GM12878 (cell line): ENCODE measurements around the gene TRIL. TPM values are rescaled to one million over a fixed set of nuclear protein-coding genes. Genes with fewer than 3 reads are reported as not detected.

Experiments
- ATAC-seq: fragments of 200-7000 bp; cut with Tn5 transposase; 3 replicates; pipeline ENCODE4 v1.9.1; 2020; ENCODE audit warnings: mild to moderate bottlenecking, moderate library complexity
- BruUV-seq: library from RNA; stranded (reverse); fragments of 400-500 nt; replicated peaks from 2 replicates; lab custom pipeline; 2021; lab: Mats Ljungman, UMichigan
- CTCF ChIA-PET: fragments of 300-600 bp; sonication (Branson Sonifier 250); formaldehyde crosslinking; extraction: SDS; loops from one replicate; lab custom pipeline; 2021; ENCODE audit warnings: inconsistent platforms; lab: Yijun Ruan, JAX
- POLR2A ChIA-PET: fragments of 350-600 bp; formaldehyde crosslinking; extraction: SDS; loops from one replicate; lab custom pipeline; 2021; ENCODE audit warnings: inconsistent platforms; lab: Charles Lee
- RAD21 ChIA-PET: fragments of 300-600 bp; sonication (Branson Sonifier 250); formaldehyde crosslinking; loops from one replicate; lab custom pipeline; 2023; ENCODE audit warnings: antibody characterized with exemption; ENCODE audit not compliant: unreplicated experiment; lab: Charles Lee
- SMC1A ChIA-PET: fragments of 300-600 bp; sonication (Branson Sonifier 250); formaldehyde crosslinking; loops from one replicate; lab custom pipeline; 2023; ENCODE audit not compliant: unreplicated experiment, uncharacterized antibody; lab: Charles Lee
- DNase-seq: peaks from one replicate; pipeline ENCODE4 v3.0.0-alpha.2; 2011; ENCODE audit warnings: low read depth, low spot score
- FAIRE-seq: peaks from 3 replicates; lab custom pipeline; 2011; peaks lifted over from hg19 to GRCh38; lab: Jason Lieb, UNC
- H2AFZ ChIP-seq: 2 replicates; pipeline ENCODE4 v1.6.0; 2011; ENCODE audit warnings: low read depth, low read length, control low read depth; ENCODE audit not compliant: control insufficient read depth
- H3K27ac ChIP-seq: 2 replicates; pipeline ENCODE4 v1.5.1; 2011; ENCODE audit warnings: control low read depth; ENCODE audit not compliant: control insufficient read depth, insufficient read depth
- H3K27me3 ChIP-seq, 2 experiments: replicated peaks in 1 of 2; 2 replicates each; pipeline versions ENCODE4 v1.6.0 to v1.6.1; 2011; ENCODE audit warnings: low read length in 1 of 2; ENCODE audit not compliant: control insufficient read depth in 2 of 2, insufficient read depth in 2 of 2
- H3K36me3 ChIP-seq, 2 experiments: 2 replicates each; pipeline ENCODE4 v1.5.1; 2011; ENCODE audit warnings: low read length in 1 of 2; ENCODE audit not compliant: control insufficient read depth in 2 of 2, insufficient read depth in 2 of 2
- H3K4me1 ChIP-seq: 2 replicates; pipeline ENCODE4 v1.6.1; 2011; ENCODE audit warnings: mild to moderate bottlenecking, low read length, moderate library complexity, mixed read lengths; ENCODE audit not compliant: control insufficient read depth, insufficient read depth
- H3K4me2 ChIP-seq: 2 replicates; pipeline ENCODE4 v1.6.0; 2011; ENCODE audit warnings: control low read depth; ENCODE audit not compliant: control insufficient read depth, insufficient read depth
- H3K4me3 ChIP-seq: fragments of 200-600 bp; sonication (generic); 2 replicates; pipeline ENCODE4 v1.5.1; 2016
- H3K79me2 ChIP-seq: 2 replicates; pipeline ENCODE4 v1.6.0; 2011; ENCODE audit warnings: low read length; ENCODE audit not compliant: control insufficient read depth, insufficient read depth
- H3K9ac ChIP-seq: 2 replicates; pipeline ENCODE4 v1.8.0; 2011; ENCODE audit warnings: low read length, control low read depth, mixed read lengths; ENCODE audit not compliant: control insufficient read depth, insufficient read depth
- H3K9me3 ChIP-seq: replicated peaks from 3 replicates; pipeline ENCODE4 v1.5.1; 2011; ENCODE audit warnings: mild to moderate bottlenecking, low read length; ENCODE audit not compliant: control insufficient read depth, insufficient read depth
- H4K20me1 ChIP-seq: 2 replicates; pipeline ENCODE4 v1.6.0; 2011; ENCODE audit not compliant: control insufficient read depth, insufficient read depth
- CHD4 ChIP-seq: fragments of 200-600 bp; sonication (generic); IDR thresholded peaks from 2 replicates; pipeline ENCODE4 v1.6.1; 2016; ENCODE audit warnings: mild to moderate bottlenecking
- E2F8 ChIP-seq: fragments of 450-650 bp; IDR thresholded peaks from 2 replicates; pipeline ENCODE4 v1.6.1; 2018; ENCODE audit warnings: mild to moderate bottlenecking, low read depth, moderate library complexity; ENCODE audit not compliant: partially characterized antibody
- EGR1 ChIP-seq, 2 experiments: IDR thresholded peaks; 1 replicate in 1 of 2; 2 replicates in 1 of 2; pipeline ENCODE4 v1.6.1; 2011 to 2012; ENCODE audit warnings: low read depth in 2 of 2, low read length in 2 of 2, borderline replicate concordance in 1 of 2, mild to moderate bottlenecking in 1 of 2, moderate library complexity in 1 of 2
- KAT2A ChIP-seq: conservative IDR thresholded peaks from 2 replicates; pipeline ENCODE4 v1.6.1; 2011; ENCODE audit warnings: low read depth, low read length; ENCODE audit not compliant: control insufficient read depth
- NFYB ChIP-seq: IDR thresholded peaks from 2 replicates; pipeline ENCODE4 v1.6.1; 2011; ENCODE audit warnings: low read depth, mild to moderate bottlenecking, low read length, improper control_type of control experiment, moderate library complexity; ENCODE audit not compliant: insufficient read depth
- PML ChIP-seq: IDR thresholded peaks from 2 replicates; pipeline ENCODE4 v1.6.1; 2012; ENCODE audit warnings: low read length, inconsistent platforms
- TAF1 ChIP-seq: IDR thresholded peaks from 2 replicates; pipeline ENCODE4 v1.6.1; 2011; ENCODE audit warnings: mild to moderate bottlenecking, low read depth, low read length, borderline replicate concordance
- TARDBP ChIP-seq: IDR thresholded peaks from 2 replicates; pipeline ENCODE4 v1.6.1; 2016; ENCODE audit warnings: borderline replicate concordance
- TCF3 ChIP-seq: IDR thresholded peaks from 2 replicates; pipeline ENCODE4 v1.6.1; 2012; ENCODE audit warnings: low read depth, mild to moderate bottlenecking, low read length, borderline replicate concordance; ENCODE audit not compliant: insufficient read depth
- USF1 ChIP-seq: IDR thresholded peaks from 2 replicates; pipeline ENCODE4 v1.6.1; 2011; ENCODE audit warnings: borderline replicate concordance, low read depth, mild to moderate bottlenecking, moderate library complexity, mixed read lengths, low read length; ENCODE audit not compliant: insufficient read depth; ENCODE audit errors: extremely low read length
- ZZZ3 ChIP-seq: IDR thresholded peaks from 2 replicates; pipeline ENCODE4 v1.6.1; 2011; ENCODE audit warnings: low read depth; ENCODE audit not compliant: control insufficient read depth, insufficient read length
- WGBS: methylation state at CpG from one replicate; pipeline ENCODE4 v1.1.6; 2016; ENCODE audit warnings: low lambda C conversion rate; ENCODE audit not compliant: insufficient replicate concordance, insufficient coverage; ENCODE audit errors: missing lambda C conversion rate; 5-methylcytosine and 5-hydroxymethylcytosine counted together
- in situ Hi-C: fragments of 300-500 bp; cut with MboI; formaldehyde crosslinking; loops from 9 replicates; pipeline ENCODE4 v1.14.3; 2018; ENCODE audit warnings: mixed read lengths
- intact Hi-C: fragments of 100-400 bp; cut with micrococcal nuclease; formaldehyde crosslinking; loops from one replicate; pipeline ENCODE4 v1.14.2; 2022; ENCODE audit not compliant: unreplicated experiment
- polyA plus RNA-seq, 11 experiments: library from polyadenylated mRNA; depleted of rRNA in 4 of 11; unstranded in 6 of 11; stranded (reverse) in 5 of 11; fragments of >200 nt; fragmentation: Nextera tagmentation in 4 of 11; fragmentation: Illumina TruSeq in 1 of 11; extraction: Ambion mirVana in 4 of 11; extraction: Trizol in 1 of 11; gene quantifications; 1 replicate in 1 of 11; 2 replicates in 10 of 11; pipeline versions ENCODE4 v1.2.1 to v1.2.3, GENCODE V29; 2011 to 2016; ENCODE audit warnings: inconsistent platforms in 2 of 11, missing spikeins in 2 of 11, low read depth in 1 of 11
- total RNA-seq, 4 experiments: library from RNA; depleted of rRNA in 3 of 4; stranded (reverse); fragments of >200 nt in 3 of 4; fragmentation: Illumina TruSeq in 1 of 4; extraction: Trizol in 1 of 4; gene quantifications; 2 replicates each; pipeline versions ENCODE4 v1.2.1 to v1.2.3, GENCODE V29; 2013 to 2021

Gene TRIL
- total and polyA plus RNA-seq, 10 of the 15 experiments (the other 5 are each of a cell fraction or from before 2014, with no cell fraction given) = not detected

GRCh38 chr7:28960071-28960840, 2.1 kb upstream of the TRIL start:
- WGBS = 17% methylated on average over 7 of the region's 7 CpGs
- no peaks in the 10 kb centered on the region for H3K4me1 ChIP-seq
- H3K27me3 ChIP-seq = peaks cover 11 to 16% of the 10 kb centered on the region in 2 experiments
- DNase-seq (no peak), FAIRE-seq (no peak), ATAC-seq (no peak)
- H4K20me1 ChIP-seq = no peaks in the 10 kb centered on the region
- ChIA-PET CTCF (interaction anchor here (1.0 to 1.1 kb wide), 2 partner anchors 32 to 39 kb away, joined by 3 to 5 read pairs; no protein-coding TSS in a partner anchor), POLR2A (no interaction called here), RAD21 (no interaction called here), SMC1A (interaction anchor here (0.7 to 1.6 kb wide), 2 partner anchors 14 to 222 kb away, joined by 3 read pairs; no protein-coding TSS in a partner anchor)
- no peak overlapping the region for H3K9ac ChIP-seq
- no peaks in the 10 kb centered on the region for H3K79me2 ChIP-seq
- peaks cover 3% of the 10 kb centered on the region; the same call in 2 of the 3 replicates for H3K9me3 ChIP-seq
- no peak overlapping the region for H2AFZ ChIP-seq
- intact Hi-C loops = no loop called here
- TF ChIP-seq USF1 = no peak
- no peak for TF ChIP-seq KAT2A
- no peak for TF ChIP-seq TARDBP
- no peaks in the 10 kb centered on the region for H3K36me3 ChIP-seq
- no TSS peak for BruUV-seq
- H3K4me2 ChIP-seq = no peak overlapping the region
- H3K4me3 ChIP-seq = no peak overlapping the region
- no peak overlapping the region for H3K27ac ChIP-seq
- in situ Hi-C loops = no loop called here

- H4K20me1 ChIP-seq = no peaks in the 10 kb centered on the region
- ATAC-seq (no peak), DNase-seq (no peak), FAIRE-seq (no peak)
- ChIA-PET CTCF (no interaction called here), SMC1A (no interaction called here), RAD21 (no interaction called here), POLR2A (no interaction called here)
- no peaks in the 10 kb centered on the region for H3K36me3 ChIP-seq
- H3K79me2 ChIP-seq = no peaks in the 10 kb centered on the region
- no peak overlapping the region for H3K4me2 ChIP-seq
- intact Hi-C loops = no loop called here
- no peak overlapping the region for H3K27ac ChIP-seq
- no peaks in the 10 kb centered on the region for H3K4me1 ChIP-seq
- peaks cover 3% of the 10 kb centered on the region; the same call in 2 of the 3 replicates for H3K9me3 ChIP-seq
- H3K9ac ChIP-seq = no peak overlapping the region
- H3K27me3 ChIP-seq = peaks cover 11 to 17% of the 10 kb centered on the region in 2 experiments
- in situ Hi-C loops = no loop called here
- BruUV-seq = no TSS peak
- 67% methylated on average over 6 of the region's 6 CpGs for WGBS
- H2AFZ ChIP-seq = no peak overlapping the region
- no peak overlapping the region for H3K4me3 ChIP-seq
- TF ChIP-seq TCF3 (no peak), TAF1 (no peak), NFYB (no peak), E2F8 (no peak), ZZZ3 (no peak), PML (no peak), CHD4 (no peak), EGR1 (IDR thresholded peaks at IDR 0.05; ENCODE audit: borderline replicate concordance in 1 of 2, low read depth in 2 of 2, low read length in 2 of 2) (no peak)
Observed at GRCh38 chr7:28958980-28959347, 834 bp upstream of the TRIL start.
